NCI-H1417 (cell line): ENCODE measurements around the gene EXOC4.
A peak's percentile ranks its signal among the peaks of the same experiment; 100 is the strongest.

Source experiments
- DNase-seq, 3 experiments: peaks; one replicate each; lab custom pipeline; 2025; lab: John Stamatoyannopoulos, UW

The EXOC4 gene

GRCh38 chr7:134024739-134025138 is 771.9 kb downstream of the EXOC4 start:
- DNase-seq: peak in 1 of 3 experiments; percentile 41

- no peak for DNase-seq
Observed at GRCh38 chr7:134028853-134029252, 776.0 kb downstream of the EXOC4 start.

DNA sequence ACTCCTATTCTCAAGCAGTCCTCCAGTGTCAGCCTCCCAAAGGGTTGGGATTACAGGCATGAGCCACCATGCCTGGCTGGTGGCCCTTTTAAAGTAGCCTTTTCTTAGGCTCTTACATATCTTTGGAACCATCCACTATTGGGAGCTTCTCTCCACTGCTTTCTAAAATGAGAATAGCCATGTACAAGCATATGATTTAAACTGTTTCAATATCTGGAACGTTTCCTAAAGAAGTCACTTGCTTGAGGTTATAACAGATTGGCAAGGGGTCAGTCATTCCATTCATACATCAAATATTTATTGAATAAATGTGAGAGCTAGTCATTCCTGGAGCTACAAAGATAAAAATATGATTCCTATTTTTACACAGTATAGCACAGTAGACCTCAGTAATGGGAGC is 776.9 kb downstream of the EXOC4 start:
- DNase-seq: no peak

- DNase-seq: no peak
Observed at GRCh38 chr7:134030460-134030865, 777.6 kb downstream of the EXOC4 start.

- peak in 2 of 3 experiments; percentile 25 to 58 for DNase-seq
Observed at GRCh38 chr7:134031835-134032617, 779.1 kb downstream of the EXOC4 start.

GRCh38 chr7:134034652-134035051 is 781.8 kb downstream of the EXOC4 start:
- no peak for DNase-seq

- DNase-seq: no peak
Observed at GRCh38 chr7:134037991-134038390, 785.1 kb downstream of the EXOC4 start.

- DNase-seq: no peak
Observed at GRCh38 chr7:134040988-134041387, 788.1 kb downstream of the EXOC4 start.

- no peak for DNase-seq
Observed at GRCh38 chr7:134041477-134041876, 788.6 kb downstream of the EXOC4 start.

GRCh38 chr7:134042307-134042706 is 789.4 kb downstream of the EXOC4 start:
- no peak for DNase-seq

DNA sequence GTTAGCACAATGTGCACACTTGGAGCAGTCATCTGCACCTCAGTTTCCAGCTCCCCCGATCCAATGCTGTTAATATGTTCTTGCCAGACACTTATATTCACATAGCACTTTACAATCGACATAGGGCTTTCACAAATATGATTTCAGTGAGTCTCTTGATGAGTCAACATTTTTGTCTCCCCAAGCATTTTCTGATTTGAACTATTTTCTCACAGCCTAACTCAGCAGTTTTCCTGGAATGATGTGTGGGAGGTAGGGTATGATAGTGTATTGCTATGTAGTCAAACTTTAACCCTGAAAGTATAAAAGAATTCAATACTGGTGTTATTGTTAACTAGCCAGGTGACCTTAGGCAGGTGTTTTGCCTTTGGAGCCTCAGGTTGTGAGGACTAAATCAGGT is 791.8 kb downstream of the EXOC4 start:
- DNase-seq: no peak

DNA sequence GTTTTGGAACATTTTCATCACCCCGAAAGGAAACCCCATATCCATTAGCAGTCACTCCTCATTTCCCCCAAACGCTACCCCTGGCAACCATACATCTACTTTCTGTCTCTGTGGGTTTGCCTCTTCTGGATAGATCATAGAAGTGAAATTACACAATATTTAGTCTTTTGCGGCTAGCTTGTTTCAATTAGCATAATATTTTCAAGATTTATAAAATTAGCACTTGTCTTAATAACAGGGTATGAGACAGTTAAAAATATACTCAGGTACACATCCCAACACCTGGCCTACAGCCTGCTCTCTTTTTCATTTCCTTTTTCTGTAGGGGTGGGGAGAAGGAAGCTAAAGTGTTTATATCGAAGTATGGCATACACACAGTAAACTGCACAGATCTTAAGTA is 792.8 kb downstream of the EXOC4 start:
- DNase-seq: peak in 2 of 3 experiments; percentile 21 to 69

GRCh38 chr7:134046594-134047128 is 793.8 kb downstream of the EXOC4 start:
- DNase-seq: no peak

DNA sequence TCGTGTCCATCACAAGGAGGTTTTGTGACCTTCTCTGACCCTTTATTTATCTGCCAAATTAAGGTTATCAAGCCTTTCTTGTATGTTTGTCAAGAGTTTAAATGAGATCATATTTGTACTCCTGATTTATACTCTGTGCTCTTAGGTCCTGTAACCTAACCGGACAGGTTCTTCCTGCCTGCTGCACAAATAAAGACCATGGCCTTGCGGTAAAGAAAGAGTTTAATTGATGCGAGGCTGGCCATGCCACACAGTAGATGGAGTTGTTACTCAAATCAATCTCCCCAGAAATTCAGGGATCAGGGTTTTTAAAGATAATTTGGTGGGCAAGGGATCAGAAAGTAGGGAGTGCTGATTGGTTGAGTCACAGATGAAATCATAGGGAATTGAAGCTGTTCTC is 794.8 kb downstream of the EXOC4 start:
- DNase-seq: no peak

GRCh38 chr7:134048166-134048565 is 795.3 kb downstream of the EXOC4 start:
- DNase-seq: no peak

GRCh38 chr7:134051020-134051419 is 798.1 kb downstream of the EXOC4 start:
- DNase-seq: no peak

- no peak for DNase-seq
Observed at GRCh38 chr7:134056816-134057215, 803.9 kb downstream of the EXOC4 start.

DNA sequence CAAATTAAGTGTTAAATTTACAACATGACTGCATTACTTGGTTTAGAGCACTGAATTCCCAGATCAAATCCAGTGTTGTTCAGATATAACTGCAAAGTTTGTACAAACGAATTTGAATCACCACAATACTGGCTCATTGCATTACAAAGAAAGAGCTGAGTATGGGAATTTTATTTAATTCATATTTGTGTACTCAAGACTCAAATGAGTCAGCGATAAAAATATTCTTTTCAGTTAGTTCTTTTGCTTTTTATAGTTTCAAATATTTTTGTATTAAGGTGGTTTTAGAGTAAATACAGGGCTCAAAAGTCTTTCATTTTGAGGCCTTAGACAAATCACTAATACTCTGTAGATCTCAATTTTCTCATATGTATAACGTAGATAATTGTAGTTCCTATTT is 805.6 kb downstream of the EXOC4 start:
- DNase-seq: no peak

GRCh38 chr7:134058980-134059379 is 806.1 kb downstream of the EXOC4 start:
- DNase-seq: no peak

DNA sequence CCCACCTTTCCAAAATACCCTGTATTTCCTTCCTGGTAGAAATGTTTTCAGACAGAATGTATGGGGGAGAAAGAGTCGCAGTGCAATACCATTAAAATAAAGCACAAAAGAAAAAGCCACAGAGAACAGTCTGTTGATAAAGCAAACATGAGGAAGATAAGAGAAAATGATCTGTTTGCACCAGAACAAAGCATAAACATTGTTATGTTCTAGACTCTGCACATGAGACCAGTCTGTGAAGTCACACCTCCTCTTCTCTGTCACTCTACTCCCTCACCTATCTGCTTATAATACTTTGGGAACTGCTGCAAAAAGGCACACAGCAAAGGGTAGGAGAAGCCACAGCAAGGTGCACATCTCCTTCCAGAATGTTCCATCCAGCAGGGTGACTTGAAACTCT is 807.0 kb downstream of the EXOC4 start:
- DNase-seq: no peak

GRCh38 chr7:134060874-134061273 is 808.0 kb downstream of the EXOC4 start:
- peak in 2 of 3 experiments; percentile 72 to 90 for DNase-seq

DNA sequence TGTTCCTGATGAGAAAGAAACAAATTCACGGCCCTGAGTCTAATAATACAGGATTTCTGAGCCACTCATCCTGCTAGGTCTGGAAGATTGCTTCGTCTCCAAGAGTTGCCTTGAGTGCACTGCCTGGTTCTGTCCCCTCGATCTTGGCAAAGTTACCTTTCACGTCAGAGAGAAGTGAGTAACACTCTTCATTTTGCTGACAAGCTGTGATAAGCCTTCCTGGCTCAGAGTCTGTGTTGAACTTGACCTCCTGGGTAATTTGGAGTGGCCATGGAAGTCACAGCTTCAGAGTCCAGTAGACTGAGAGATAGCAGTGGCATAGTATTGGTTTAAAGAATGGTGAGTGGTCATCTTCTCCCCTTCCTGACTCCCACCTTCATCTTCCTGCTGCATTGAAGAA is 809.6 kb downstream of the EXOC4 start:
- no peak for DNase-seq

- no peak for DNase-seq
Observed at GRCh38 chr7:134065415-134065814, 812.5 kb downstream of the EXOC4 start.

GRCh38 chr7:134067164-134067563 is 814.3 kb downstream of the EXOC4 start:
- DNase-seq: no peak
